NT2/D1 (cell line): ENCODE data around the gene SNAI3.

ENCODE experiments used
- YY1 ChIP-seq: IDR thresholded peaks from 2 replicates; pipeline ENCODE4 v1.6.1; 2011; ENCODE audit not compliant: insufficient read length, insufficient read depth
- ZNF274 ChIP-seq: IDR thresholded peaks from 2 replicates; pipeline ENCODE4 v1.6.1; 2011; ENCODE audit warnings: mild to moderate bottlenecking, low read depth, low read length

DNA sequence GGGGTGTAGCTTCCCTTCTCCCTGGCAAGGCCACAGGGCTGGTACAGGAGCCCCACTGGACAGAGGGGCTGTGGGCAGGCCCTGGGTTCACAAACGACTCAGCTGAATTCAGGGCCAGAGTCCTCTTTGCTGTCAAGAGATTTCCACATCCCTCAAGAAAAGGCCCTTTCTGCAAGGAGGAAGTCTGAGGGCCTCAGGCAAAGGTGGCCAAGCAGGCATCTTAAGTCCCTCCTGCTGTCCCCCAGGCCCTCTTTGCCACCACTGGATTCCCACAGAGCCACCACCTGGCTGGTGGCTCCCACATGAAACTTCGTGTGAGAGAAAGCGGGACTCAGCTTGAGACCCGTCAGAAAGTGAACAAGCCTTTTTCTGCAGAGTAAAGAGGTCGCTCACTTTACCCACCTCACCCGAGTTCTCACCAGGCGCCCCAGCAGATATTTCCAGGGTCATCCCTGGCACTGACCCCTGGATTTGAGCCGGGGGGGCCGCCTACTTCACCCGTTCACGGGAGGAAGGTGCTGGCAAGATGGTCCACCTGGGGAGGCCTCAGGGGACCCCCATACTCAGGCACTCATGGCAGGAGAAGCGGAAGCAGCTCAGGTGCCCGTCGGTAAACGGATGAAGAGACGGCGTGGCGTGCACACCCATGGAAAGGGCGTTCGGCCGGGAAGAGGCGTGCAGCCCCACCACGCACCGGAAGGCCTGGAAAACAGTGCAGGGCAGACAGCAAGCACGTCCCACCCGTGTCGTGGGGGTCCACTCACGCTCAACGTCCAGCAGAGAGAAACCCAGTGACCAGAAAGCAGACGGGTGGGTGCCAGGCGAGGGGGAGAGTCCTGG, 16.3 kb upstream of the SNAI3 start:
- TF ChIP-seq YY1 = no peak
- no peak for TF ChIP-seq ZNF274
